GM21528 (cell line): ENCODE measurements around the gene CHSY1.

Experiments
- ATAC-seq: cut with Tn5 transposase; IDR thresholded peaks from one replicate; pipeline ENCODE4 v1.9.1; 2021; ENCODE audit warnings: mild to moderate bottlenecking, moderate library complexity; ENCODE audit not compliant: unreplicated experiment, low FRiP score

CHSY1 gene

DNA sequence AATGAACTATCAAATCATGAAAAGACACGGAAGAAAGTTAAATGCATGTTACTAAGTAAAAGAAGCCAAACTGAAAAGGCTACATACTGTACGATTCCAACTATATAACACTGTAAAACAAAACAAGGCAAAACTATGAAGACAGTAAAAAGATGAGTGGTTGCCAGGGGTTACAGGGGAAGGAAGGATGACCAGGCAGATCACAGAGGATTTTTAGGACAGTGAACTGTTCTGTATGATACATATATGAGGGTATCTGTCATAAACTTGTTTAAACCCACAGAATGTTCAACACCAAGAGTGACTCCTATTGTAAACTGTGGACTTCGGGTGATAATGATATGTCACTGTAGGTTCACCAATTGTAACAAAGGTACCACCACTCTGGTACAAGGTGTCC lies 60.6 kb downstream of the CHSY1 start:
- ATAC-seq, result no peak

DNA sequence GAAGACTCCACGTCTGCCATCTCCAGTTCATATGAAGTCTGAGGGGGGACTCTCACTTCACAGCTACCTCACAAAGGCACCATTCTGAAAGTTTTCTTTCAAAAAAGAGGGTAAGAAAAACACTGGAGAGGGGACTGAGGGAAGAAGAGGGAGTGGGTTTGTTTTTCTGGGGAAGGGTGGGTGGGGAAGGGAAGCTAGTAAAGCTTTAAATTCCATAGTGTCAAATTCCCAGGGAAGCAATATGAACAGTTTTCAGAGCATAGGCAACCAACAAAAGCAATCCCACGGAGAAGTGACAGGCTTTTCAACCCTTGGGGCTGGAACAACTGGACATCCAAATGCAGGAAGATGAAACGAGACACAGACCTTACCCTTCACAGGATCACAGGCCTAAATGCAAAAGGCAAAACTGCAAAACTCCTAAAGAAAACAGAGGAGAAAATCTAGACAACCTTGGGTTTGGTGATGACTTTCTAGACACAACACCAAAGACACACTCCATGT lies 61.7 kb downstream of the CHSY1 start:
- no peak for ATAC-seq

DNA sequence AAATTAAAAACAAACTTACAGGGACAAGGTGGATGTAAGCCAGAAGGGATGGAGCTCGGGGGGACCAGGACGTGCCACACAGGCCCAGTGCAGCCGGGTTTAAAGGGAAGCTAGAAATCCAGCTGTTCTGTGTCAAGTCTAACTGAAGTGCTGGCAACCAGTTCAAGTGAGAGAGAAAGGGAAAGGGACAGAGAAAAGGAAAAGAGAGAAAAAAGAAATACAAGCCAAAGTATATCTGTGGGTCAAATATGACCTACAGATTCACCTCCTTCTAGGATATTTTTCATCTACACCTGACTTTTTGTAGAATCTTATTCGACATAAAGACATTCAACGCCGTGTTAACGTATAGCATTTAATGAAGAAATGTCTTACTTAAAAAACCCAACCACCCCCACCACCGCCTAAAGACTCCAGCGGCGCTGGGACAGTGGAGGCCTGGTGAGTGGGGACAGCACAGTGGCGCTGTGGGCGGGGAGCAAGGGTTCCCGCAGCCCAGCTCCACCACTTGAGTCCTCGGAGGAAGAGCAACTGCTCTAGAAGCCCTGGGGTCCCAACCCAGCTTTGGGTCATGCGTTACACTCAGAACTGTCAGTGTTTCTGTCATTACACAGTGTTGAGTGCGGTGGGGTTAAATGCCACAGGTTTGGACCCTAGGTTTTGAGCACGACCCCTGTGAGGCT lies 62.3 kb downstream of the CHSY1 start:
- no peak for ATAC-seq

DNA sequence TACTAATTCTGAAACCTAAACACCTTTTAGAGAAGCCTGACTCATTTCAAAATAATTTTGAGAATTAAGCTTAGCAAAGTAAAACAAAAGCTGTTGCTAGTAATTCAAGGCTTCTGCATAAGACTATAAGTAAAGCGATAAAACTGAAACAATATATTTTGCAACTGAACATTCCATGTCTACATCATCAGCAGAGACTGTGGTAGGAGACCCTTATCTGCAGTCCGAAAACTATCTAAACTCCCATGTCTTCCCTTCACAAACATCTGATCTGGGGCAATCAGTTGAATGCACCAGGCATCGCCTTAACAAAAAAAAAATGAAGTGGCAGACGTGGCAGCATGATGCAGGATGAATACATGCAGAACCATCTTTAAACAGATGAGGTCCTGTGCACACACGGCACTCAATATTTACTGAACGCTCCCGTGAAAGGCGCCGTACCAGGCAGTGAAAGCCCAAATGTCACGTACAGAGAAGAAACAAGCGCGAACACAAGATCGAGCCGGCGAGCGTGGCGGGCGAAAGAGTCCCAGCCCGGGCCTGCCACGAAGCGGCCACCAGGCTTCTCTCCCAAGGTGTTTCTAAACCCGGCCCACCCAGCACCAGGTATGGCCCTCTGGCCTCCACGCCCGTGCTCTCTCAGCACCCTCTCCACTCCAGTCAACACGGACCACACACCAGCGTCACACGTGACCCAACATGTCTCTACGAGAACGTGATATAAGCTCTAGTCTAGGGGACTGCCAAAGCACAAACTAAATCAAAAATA lies 63.0 kb downstream of the CHSY1 start:
- peak; percentile 59 for ATAC-seq

DNA sequence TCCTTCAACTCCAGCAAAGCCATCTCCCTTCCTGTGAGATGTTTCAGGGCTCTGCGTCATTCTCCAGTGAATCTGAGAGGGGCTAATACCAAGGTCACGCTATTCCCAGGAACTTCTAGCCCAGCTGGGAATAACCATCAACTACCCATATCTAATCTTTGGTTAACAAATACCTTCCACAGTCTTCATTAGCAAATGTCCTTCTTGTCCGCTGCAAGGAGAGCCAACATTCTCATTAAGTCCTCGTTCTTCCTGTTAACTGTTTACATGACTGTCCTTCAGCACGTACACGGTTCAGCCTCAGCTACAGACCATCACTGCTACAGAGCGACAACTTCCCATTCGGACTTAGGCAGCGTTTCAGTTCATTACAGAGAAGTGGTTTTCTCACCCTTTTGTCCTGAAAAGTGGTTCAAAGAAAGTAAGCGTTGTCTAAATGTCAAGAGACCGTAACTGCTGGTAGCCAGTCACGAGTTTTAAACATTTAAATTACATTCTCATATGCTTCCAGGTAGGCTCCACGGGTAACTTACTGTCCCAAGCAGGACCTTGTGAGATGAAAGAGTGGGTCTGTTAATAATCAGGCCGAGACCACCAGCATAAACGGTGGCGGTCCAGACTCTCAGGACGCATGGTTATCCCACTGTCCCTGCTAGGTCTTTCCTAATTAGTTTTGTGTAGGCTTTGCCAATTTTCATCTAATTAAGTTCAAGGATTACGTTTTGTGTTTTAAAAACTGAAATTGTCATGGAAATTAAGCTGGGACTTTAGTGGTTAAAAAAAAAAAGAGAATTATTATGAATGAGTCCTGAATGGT lies 63.8 kb downstream of the CHSY1 start:
- ATAC-seq, result peak; percentile 40

DNA sequence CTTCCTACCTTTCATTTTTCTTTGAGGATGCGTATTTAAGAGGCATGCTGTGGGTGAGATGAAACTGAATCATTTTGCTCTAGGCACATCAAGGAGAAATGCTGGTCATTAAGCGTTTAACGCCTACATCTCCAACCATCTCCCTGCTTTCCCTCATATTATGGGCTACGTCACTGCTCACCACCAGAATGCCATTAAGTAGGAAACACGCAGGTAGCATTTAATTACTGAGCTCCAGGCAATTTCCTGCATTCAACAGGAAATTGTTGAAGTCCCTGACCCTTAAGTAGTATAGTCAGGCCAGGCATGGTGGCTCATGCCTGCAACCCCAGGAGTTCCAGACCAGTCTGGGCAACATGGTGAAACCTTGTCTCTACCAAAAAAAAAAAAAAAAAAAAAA lies 66.1 kb downstream of the CHSY1 start:
- ATAC-seq, result no peak

DNA sequence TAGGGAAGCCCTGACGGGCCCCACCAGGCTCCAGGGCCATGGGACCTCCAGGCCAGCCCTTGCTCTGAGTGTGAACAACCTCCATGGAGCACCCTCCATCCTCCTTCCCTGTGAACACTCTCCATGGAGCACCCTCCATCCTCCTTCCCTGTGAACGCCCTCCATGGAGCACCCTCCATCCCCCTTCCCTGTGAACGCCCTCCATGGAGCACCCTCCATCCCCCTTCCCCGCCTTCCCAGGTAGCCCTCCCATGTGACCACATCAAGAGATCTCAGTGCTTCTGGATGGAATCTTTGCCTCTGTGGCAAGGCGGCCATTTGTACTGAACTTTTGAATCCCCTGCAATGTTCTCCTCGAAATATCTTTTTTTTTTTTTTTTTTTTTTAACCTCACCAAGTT lies 66.5 kb downstream of the CHSY1 start:
- no peak for ATAC-seq

DNA sequence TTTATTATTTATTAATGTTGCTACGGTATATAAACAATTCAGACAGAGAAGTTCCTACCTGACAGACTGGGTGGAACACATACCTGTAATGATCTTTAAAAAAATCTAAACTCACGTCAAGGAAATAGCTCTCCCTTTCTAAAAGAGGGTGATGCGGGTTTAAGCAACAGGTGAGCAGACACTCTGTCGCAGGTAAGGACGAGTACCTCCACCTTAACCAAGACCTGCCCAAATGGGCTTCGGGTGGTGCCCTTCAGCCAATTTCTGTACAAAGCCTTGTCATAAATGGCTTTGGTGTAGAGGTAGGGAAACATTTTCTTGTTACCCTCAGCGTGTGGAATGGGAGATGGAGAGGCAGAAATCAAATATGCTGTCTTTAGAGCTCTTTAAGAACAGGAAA lies 67.0 kb downstream of the CHSY1 start:
- ATAC-seq, result no peak

DNA sequence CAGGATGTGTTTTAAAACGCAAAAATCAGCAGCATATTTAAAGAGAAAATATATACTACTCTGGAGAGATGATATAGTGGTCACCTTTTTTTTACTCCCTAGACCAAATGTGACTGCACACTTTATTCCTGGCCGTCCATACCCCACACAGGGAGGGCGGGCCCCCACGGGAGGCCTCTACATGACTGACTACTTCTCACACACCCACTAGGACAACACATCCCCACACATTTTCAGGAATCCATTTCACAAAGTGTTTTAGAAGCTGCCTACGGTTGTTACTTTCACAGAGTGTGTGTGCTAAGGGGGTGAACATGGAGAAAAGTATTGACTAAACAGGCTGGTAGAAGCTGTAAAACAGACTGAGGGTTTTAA lies 67.9 kb downstream of the CHSY1 start:
- ATAC-seq, result no peak

DNA sequence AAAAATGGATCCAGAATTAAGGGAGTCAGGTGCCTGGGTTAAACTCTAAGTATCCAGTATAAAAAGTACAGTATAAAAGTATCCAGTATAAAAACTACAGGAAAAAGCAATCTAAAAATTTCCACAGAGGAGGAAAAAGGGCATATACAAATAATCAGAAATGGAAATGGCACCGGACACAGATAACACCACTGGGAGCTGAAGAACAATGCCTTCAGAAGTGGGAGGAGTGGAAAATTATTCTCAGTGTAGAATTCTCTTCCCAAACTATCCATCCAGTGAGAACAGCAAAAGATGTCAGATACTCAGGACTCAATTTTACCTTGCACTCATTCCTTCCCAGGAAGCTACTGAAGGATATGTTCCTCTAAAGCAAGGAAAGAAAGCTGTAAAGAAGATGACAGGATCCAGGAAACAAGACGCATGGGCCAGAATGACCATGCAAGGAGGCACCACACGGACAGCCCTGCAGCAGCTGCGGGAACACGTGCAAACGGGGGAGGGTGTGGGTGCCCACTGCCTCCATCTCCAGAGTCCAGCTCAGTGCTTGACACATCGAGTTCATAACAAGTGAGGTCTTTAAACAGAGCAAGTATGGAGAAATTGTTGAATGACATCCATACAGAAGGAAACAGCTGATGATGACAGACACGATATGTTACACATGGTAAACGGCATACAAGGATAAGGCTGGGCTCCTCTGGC lies 68.5 kb downstream of the CHSY1 start:
- no peak for ATAC-seq

DNA sequence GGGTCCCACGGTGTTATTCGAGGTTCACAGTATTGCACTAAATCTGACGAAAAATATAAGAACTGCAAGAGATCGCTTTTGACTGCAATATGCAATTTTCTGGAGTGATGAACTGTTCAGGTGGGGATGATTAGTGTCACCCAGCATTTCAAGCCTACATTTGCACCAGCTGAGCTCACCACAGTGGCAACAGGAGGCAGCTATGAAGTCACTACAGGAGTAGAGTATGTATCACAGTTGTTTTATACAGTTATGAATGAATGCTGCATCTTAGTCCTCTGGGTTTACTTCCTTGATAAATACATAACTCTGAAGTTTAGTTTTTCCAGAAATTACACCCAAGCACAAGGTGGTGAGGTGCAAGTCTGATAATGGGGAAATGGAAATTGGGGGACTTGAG lies 69.6 kb downstream of the CHSY1 start:
- no peak for ATAC-seq

DNA sequence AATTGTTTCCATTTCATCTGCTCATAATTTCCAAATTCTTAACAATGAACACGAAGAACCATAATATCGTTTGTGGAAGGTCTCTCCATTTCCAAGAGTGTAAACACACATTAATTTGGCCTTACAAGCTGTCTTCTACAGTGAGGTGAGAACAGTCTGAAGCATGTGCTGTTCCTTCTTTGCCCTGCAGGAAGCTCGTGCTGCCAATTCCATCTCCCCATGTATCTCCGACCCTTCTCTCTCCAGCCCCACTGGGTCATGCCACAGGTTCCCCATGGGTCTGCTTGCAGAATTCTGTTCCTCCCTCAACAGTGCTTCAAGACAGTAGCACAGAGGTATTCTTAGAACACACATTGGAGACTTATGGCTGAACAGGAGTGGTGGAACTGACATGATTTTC lies 70.5 kb downstream of the CHSY1 start:
- ATAC-seq, result no peak

DNA sequence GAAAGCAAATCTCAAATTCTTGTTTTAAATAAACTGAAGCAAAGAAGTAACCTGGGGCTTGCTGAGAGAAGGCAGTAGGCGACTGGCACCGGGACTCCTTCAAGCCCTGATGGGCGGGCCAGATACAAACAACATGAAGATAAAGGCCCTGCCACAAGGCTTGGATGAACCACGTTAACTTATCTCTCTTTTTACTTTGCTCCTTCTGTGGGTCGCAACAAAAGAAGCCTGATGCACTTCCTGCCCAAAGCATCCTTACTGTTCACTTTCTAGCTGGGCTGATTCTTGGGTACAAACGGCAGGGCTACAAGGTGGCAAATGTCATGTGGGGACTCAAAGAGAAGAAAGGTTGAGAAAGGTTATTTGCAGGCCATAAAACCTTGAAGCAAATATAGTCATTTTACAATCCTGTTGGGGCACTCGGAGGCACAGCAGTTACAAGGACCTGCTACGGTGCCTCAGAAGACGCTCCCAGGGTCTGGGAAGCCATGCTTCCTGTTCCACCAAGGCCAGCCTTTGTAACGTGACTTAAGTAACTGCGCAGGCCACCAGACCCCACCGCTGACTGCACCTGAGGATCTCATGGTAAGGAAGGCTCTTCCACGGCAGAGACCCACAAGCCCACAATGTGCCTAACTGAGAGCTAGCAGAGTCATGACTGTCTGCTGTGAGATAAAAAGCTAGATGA lies 71.1 kb downstream of the CHSY1 start:
- no peak for ATAC-seq

DNA sequence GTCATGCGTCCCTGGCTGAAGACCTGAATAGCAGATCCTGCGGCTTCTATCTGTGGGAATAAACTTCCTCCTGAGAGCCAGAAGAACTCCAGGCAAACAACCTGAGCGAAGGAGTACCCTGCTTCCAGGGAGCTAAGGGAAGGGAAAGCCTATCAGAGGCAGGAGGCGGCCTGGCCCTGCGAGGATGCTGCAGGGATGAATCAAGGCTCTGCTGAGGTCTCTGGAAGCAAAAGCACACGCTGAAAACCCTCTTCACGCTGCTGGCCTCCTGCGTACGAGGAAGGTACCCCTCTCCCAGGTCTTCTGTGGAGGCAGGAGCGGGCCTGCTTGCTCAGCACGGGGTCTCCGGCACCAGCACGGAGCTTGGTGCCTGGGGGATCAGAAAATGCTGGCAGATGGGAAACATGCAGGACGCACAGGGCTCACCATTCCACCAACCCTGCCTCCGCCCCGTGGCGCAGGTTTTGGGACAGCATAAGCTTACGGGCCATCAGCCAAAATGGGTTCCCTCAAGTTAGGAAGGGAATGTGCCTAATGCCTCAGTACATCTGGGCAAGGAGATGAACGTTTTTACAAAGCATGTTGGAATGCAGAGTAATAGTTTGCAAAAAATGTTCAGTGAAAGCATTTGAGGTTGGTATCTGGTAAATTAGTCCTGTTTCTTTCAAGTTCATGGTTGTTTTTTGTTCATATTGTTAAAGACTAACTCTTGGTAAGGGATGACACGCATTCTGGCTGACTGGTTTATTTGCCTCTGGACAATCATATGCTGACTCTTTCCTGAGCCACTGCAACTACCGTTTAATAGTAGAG lies 72.3 kb downstream of the CHSY1 start:
- no peak for ATAC-seq

DNA sequence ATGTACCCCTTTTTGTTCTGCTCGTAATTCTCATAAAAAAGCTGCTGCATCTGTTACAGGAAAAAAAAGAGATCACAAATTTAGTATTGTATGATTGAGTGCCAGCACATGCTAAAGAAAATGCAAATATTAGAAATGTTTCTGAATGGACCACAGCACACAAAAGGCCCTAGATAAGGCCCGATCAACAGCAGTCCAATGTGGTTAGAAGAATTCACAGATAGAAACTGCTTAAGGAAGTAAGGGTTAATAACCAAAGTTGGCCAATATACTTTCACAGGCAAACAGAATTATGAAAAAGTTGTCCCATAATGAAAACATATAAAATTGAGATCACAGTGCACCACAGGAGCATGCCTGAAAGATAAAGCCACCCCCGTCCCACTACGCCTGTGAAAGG lies 72.9 kb downstream of the CHSY1 start:
- ATAC-seq, result no peak

DNA sequence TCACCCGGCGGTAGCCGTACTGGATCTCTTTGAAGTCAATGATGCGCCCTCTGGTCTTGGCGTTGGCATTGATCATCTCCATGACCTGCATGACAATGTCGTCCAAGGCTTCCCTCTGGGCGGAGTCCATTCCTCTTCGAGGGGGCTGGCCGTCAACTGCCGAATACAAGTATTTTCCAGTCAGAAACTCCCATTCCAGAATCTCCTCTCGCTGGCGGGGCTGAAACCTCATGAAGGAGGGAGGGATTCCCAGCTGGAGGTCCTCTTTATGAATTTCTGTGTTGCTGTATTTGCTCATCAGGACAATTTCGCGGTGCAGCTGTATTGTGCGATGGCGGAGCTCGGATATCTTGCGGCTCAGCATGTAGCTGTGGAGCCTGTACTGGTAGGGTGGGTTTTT lies 73.4 kb downstream of the CHSY1 start:
- ATAC-seq, result no peak

DNA sequence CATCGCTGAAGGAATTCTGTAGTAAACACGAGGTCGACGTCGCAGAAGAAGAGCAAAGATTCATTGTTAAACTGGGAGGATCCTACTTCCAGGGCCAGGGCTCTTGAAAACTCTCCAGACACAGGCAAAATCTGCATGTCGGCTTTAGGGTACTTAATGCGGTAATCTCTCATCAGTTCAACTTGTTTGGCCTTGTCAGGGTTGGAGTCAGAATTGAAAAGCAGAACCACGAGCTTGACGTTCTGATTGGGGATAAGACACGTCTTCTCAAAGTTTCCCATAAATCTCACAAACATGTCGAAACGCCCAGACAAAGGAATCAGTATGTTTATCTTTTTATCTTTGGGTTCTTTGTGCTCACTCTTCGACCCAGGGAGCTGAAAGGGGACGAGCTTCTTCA lies 74.0 kb downstream of the CHSY1 start:
- ATAC-seq, result no peak

DNA sequence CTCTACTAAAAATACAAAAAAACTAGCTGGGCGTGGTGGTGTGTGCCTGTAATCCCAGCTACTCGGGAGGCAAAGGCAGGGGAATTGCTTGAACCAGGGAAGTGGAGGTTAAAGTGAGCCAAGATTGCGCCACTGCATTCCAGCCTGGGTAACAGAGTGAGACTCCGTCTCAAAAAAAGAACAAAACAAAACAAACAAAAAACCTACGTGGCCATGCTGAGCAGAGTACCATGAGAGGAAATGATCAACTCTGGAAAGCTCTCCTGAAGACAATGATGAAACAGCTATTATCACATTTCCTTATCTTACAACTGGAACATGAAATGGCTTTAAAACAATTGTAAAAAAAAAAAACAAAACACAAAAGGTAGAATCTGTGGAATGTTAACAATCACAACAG lies 75.2 kb downstream of the CHSY1 start:
- no peak for ATAC-seq

DNA sequence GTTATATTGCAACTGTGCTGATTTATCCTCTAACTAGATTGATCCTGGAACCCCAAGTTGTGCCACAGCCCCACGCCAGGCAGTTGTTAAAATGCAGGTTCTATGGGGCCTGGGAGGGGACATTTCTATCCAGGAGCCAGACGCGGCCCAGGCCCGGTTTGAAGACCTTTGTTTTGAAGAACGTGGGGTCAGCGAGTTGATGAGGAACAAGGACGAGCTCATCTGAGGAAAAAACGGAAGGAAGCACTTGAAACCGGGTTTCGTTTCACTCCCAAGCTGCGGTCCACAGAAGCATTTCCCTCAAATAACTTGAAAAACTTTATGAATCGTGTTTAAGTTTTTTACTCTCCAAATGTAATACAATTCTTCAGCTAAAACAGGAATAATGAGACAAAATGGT lies 76.4 kb downstream of the CHSY1 start:
- no peak for ATAC-seq
